Measurements from ENCODE around the gene DOP1B.

Gene DOP1B

GRCh38 chr21:36156815-36157670 lies at the start of gene DOP1B:
Gene DOP1B (plus strand): TSS chr21:36156824. CDS start chr21:36164734, 7,910 bp downstream.
- TF ChIP-seq CTCF (IDR thresholded peaks at IDR 0.05; ENCODE audit: borderline replicate concordance, insufficient read depth, low read depth, low read length): no peak
- H3K4me3 ChIP-seq (ENCODE audit: low read depth, low read length): peak within 1 kb of the TSS; percentile 87

GRCh38 chr21:36109868-36110267 lies 46.8 kb upstream of the DOP1B start:
- no peak overlapping the region for H3K4me3 ChIP-seq (ENCODE audit: low read depth, low read length)
- TF ChIP-seq CTCF (IDR thresholded peaks at IDR 0.05; ENCODE audit: borderline replicate concordance, insufficient read depth, low read depth, low read length): no peak

- H3K4me3 ChIP-seq (ENCODE audit: low read depth, low read length): no peak overlapping the region
- TF ChIP-seq CTCF (IDR thresholded peaks at IDR 0.05; ENCODE audit: borderline replicate concordance, insufficient read depth, low read depth, low read length): no peak
These were observed 45.4 kb upstream of the DOP1B start for GRCh38 chr21:36111238-36111637.

- H3K4me3 ChIP-seq (ENCODE audit: low read depth, low read length): no peak overlapping the region
- no peak for TF ChIP-seq CTCF (IDR thresholded peaks at IDR 0.05; ENCODE audit: borderline replicate concordance, insufficient read depth, low read depth, low read length)
These were observed 42.8 kb upstream of the DOP1B start for GRCh38 chr21:36113647-36114428.

- TF ChIP-seq CTCF (IDR thresholded peaks at IDR 0.05; ENCODE audit: borderline replicate concordance, insufficient read depth, low read depth, low read length): no peak
- no peak overlapping the region for H3K4me3 ChIP-seq (ENCODE audit: low read depth, low read length)
These were observed 41.4 kb upstream of the DOP1B start for GRCh38 chr21:36115138-36115730.

- TF ChIP-seq CTCF (IDR thresholded peaks at IDR 0.05; ENCODE audit: borderline replicate concordance, insufficient read depth, low read depth, low read length): no peak
These were observed 39.3 kb upstream of the DOP1B start for GRCh38 chr21:36117286-36117741.

More at GRCh38 chr21:36117286-36117741, 39.3 kb upstream of the DOP1B start:
- H3K4me3 ChIP-seq (ENCODE audit: low read depth, low read length): no peak overlapping the region

Measured in GM12875 (cell line).